ENCODE measurements around the gene OR51T1.
"Not testable (repeated sequence)": the region's sequence is repeated elsewhere in the genome, so short reads cannot be mapped to it uniquely, and the experiment has no call there.

The OR51T1 gene, protein sequence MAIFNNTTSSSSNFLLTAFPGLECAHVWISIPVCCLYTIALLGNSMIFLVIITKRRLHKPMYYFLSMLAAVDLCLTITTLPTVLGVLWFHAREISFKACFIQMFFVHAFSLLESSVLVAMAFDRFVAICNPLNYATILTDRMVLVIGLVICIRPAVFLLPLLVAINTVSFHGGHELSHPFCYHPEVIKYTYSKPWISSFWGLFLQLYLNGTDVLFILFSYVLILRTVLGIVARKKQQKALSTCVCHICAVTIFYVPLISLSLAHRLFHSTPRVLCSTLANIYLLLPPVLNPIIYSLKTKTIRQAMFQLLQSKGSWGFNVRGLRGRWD

DNA sequence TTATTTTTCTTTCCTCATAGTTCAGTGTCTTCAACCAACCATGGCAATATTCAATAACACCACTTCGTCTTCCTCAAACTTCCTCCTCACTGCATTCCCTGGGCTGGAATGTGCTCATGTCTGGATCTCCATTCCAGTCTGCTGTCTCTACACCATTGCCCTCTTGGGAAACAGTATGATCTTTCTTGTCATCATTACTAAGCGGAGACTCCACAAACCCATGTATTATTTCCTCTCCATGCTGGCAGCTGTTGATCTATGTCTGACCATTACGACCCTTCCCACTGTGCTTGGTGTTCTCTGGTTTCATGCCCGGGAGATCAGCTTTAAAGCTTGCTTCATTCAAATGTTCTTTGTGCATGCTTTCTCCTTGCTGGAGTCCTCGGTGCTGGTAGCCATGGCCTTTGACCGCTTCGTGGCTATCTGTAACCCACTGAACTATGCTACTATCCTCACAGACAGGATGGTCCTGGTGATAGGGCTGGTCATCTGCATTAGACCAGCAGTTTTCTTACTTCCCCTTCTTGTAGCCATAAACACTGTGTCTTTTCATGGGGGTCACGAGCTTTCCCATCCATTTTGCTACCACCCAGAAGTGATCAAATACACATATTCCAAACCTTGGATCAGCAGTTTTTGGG lies at the start of gene OR51T1:
Gene OR51T1, plus strand, starts transcription at position 41 of the 641 bp plus-strand sequence. Its CDS starts 0 bp downstream, at position 41.
- no peak for DNase-seq
- in situ Hi-C loops (cut with MboI; ENCODE audit: low pct_unique_long_range_greater_than_20kb, low sequenced_read_pairs) = no loop called here

GRCh38 chr11:4839851-4840549 lies 41.7 kb upstream of the OR51T1 start:
- in situ Hi-C loops (cut with MboI; ENCODE audit: low pct_unique_long_range_greater_than_20kb, low sequenced_read_pairs) = no loop called here
- DNase-seq = no peak

- in situ Hi-C loops (cut with MboI; ENCODE audit: low pct_unique_long_range_greater_than_20kb, low sequenced_read_pairs) = no loop called here
- no peak for DNase-seq
These were observed 32.7 kb upstream of the OR51T1 start, which contains the start of gene OR51S1 for GRCh38 chr11:4848908-4849532. Gene OR51S1, minus strand, starts transcription at chr11:4849208. Its CDS starts 0 bp downstream, at chr11:4849208.

- in situ Hi-C loops (cut with MboI; ENCODE audit: low pct_unique_long_range_greater_than_20kb, low sequenced_read_pairs) = no loop called here
- DNase-seq = no peak
These were observed 30.7 kb upstream of the OR51T1 start for GRCh38 chr11:4851033-4851432.

DNA sequence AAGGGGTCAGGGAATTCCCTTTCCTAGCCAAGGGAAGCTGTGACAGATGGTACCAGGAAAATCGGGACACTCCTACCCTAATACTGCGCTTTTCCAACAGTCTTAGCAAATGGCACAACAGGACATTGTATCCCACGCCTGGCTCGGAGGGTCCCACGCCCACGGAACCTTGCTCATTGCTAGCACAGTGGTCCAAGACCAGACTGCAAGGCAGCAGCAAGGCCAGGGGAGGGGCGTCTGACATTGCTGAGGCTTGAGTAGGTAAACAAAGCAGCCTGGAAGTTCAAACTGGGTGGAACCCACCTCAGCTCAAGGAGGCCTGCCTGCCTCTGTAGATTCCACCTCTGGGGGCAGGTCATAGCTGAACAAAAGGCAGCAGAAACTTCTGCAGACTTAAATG lies 27.4 kb upstream of the OR51T1 start:
- DNase-seq; in situ Hi-C loops (cut with MboI; ENCODE audit: low pct_unique_long_range_greater_than_20kb, low sequenced_read_pairs): not testable (repeated sequence)

DNA sequence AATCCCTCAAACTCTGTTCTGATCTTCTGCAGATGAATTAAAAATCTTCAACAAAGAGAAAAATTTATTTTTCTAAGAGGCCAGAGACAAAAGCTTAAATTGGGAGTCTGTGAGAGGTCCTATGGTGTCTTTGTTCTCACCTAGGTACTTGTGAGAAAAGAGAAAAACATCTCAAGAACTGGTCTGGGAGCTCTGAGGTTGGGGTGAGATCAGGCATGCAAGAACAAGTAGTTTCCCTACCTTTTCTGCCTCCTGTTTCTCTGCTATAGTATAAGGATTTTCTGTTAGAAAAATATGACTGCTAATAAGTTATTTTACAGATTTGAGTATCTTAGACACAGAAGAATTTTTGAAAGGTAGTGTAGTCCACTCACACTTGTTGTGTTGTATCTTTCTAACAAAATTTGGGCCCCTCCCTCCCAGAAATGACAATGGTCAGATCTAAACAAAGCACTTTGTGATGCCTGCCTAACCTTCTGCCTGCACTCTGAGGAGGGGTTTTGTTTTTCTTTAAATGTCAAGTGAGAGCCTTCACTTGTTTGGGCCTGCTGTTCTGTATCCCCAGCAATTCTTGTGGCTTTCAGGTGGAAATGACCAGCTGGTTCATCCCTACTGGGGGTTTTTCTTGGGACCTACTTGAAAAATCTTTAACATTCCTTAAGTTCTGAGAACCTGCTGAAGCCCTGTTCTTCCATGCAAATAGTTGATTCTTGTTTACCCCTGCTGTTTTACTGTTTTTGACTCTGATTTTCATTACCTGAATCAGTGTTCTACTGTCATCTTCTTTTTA lies 19.1 kb upstream of the OR51T1 start:
- DNase-seq = no peak
- in situ Hi-C loops (cut with MboI; ENCODE audit: low pct_unique_long_range_greater_than_20kb, low sequenced_read_pairs) = no loop called here

GRCh38 chr11:4863876-4864275 lies 17.8 kb upstream of the OR51T1 start:
- no peak for DNase-seq
- in situ Hi-C loops (cut with MboI; ENCODE audit: low pct_unique_long_range_greater_than_20kb, low sequenced_read_pairs) = no loop called here

DNA sequence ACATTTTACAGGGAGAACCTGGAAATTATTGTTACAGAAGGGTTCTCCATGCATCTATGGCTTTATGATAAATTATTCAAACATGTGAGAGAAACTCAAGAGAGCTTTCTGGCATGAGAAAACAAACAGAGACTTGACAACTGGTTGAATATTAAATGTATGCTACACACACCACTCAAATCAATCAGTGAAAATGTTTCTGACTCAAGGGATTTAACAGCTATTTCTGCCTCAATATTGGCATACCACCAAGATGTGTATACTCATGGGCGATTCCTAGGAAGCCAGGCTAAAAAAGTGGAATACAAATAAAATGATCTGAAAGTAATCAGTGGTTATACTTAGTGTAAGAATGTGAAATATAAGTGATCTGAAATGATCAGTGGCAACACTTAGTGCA lies 15.8 kb upstream of the OR51T1 start:
- DNase-seq = no peak
- in situ Hi-C loops (cut with MboI; ENCODE audit: low pct_unique_long_range_greater_than_20kb, low sequenced_read_pairs) = no loop called here

GRCh38 chr11:4881188-4881587 lies 512 bp upstream of the OR51T1 start:
- in situ Hi-C loops (cut with MboI; ENCODE audit: low pct_unique_long_range_greater_than_20kb, low sequenced_read_pairs) = no loop called here
- DNase-seq = no peak

DNA sequence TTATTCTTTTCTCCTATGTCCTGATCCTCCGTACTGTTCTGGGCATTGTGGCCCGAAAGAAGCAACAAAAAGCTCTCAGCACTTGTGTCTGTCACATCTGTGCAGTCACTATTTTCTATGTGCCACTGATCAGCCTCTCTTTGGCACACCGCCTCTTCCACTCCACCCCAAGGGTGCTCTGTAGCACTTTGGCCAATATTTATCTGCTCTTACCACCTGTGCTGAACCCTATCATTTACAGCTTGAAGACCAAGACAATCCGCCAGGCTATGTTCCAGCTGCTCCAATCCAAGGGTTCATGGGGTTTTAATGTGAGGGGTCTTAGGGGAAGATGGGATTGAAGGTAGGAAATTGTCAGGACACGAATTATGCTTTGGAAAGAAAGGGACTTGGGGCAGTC lies 843 bp downstream of the OR51T1 start:
- DNase-seq = no peak

GRCh38 chr11:4884361-4884760 lies 2.7 kb downstream of the OR51T1 start:
- in situ Hi-C loops (cut with MboI; ENCODE audit: low pct_unique_long_range_greater_than_20kb, low sequenced_read_pairs) = no loop called here
- DNase-seq = no peak

More for the DNA sequence above, 843 bp downstream of the OR51T1 start:
- in situ Hi-C loops (cut with MboI; ENCODE audit: low pct_unique_long_range_greater_than_20kb, low sequenced_read_pairs) = no loop called here

- DNase-seq = no peak
- in situ Hi-C loops (cut with MboI; ENCODE audit: low pct_unique_long_range_greater_than_20kb, low sequenced_read_pairs) = no loop called here
These were observed 4.5 kb downstream of the OR51T1 start for GRCh38 chr11:4886186-4886585.

GRCh38 chr11:4887591-4887990 lies 5.9 kb downstream of the OR51T1 start:
- DNase-seq = no peak
- in situ Hi-C loops (cut with MboI; ENCODE audit: low pct_unique_long_range_greater_than_20kb, low sequenced_read_pairs) = no loop called here

- in situ Hi-C loops (cut with MboI; ENCODE audit: low pct_unique_long_range_greater_than_20kb, low sequenced_read_pairs) = no loop called here
These were observed 8.6 kb downstream of the OR51T1 start for GRCh38 chr11:4890279-4890678.

GRCh38 chr11:4891996-4892640 lies 10.4 kb downstream of the OR51T1 start:
- no peak for DNase-seq
- in situ Hi-C loops (cut with MboI; ENCODE audit: low pct_unique_long_range_greater_than_20kb, low sequenced_read_pairs) = no loop called here

More at GRCh38 chr11:4890279-4890678, 8.6 kb downstream of the OR51T1 start:
- no peak for DNase-seq

- DNase-seq = no peak
- in situ Hi-C loops (cut with MboI; ENCODE audit: low pct_unique_long_range_greater_than_20kb, low sequenced_read_pairs) = no loop called here
These were observed 21.8 kb downstream of the OR51T1 start, which contains the start of gene OR51A7 for GRCh38 chr11:4903484-4903883. Gene OR51A7, plus strand, starts transcription at chr11:4903783. Its CDS starts 3,587 bp downstream, at chr11:4907370.

GRCh38 chr11:4916581-4916980 lies 34.9 kb downstream of the OR51T1 start:
- in situ Hi-C loops (cut with MboI; ENCODE audit: low pct_unique_long_range_greater_than_20kb, low sequenced_read_pairs) = no loop called here
- DNase-seq = no peak

- in situ Hi-C loops (cut with MboI; ENCODE audit: low pct_unique_long_range_greater_than_20kb, low sequenced_read_pairs) = no loop called here
- DNase-seq = no peak
These were observed 37.5 kb downstream of the OR51T1 start, which contains the start of gene OR51G2 for GRCh38 chr11:4919250-4919649. Gene OR51G2, minus strand, starts transcription at chr11:4919350. Its CDS starts 3,687 bp downstream, at chr11:4915663.

Measured in KBM-7 (cell line).